Brain microvascular endothelial cell (primary cell): ENCODE results near the gene ANKRD62.

Experiments
- DNase-seq: peaks from one replicate; pipeline ENCODE4 v3.0.0-alpha.2; 2020
- H3K27ac ChIP-seq: fragments of 250-450 bp; sonication (Bioruptor Pico); 2 replicates; pipeline ENCODE4 v1.5.1; 2020; ENCODE audit warnings: mild to moderate bottlenecking, moderate library complexity
- H3K27me3 ChIP-seq: fragments of 250-450 bp; sonication (Bioruptor Pico); replicated peaks from 2 replicates; pipeline ENCODE4 v1.5.1; 2020; ENCODE audit warnings: mild to moderate bottlenecking
- H3K36me3 ChIP-seq: fragments of 250-450 bp; sonication (Bioruptor Pico); replicated peaks from 2 replicates; pipeline ENCODE4 v1.5.1; 2020; ENCODE audit warnings: mild to moderate bottlenecking
- H3K4me3 ChIP-seq: 2 replicates; pipeline ENCODE4 v1.5.1; 2011; ENCODE audit warnings: low read depth, mild to moderate bottlenecking, control low read depth, low read length, moderate library complexity
- CTCF ChIP-seq: IDR thresholded peaks from 2 replicates; pipeline ENCODE4 v1.5.1; 2011; ENCODE audit warnings: low read depth, mild to moderate bottlenecking, moderate library complexity, low read length, control low read depth, inconsistent platforms; ENCODE audit errors: missing control alignments
- in situ Hi-C: cut with HindIII; loops from 2 replicates; pipeline ENCODE4 v1.10.0; 2017; ENCODE audit warnings: low sequenced_read_pairs, low pct_ligation_motif_present

The ANKRD62 gene

GRCh38 chr18:12098374-12098773 lies 4.7 kb downstream of the ANKRD62 start:
- in situ Hi-C loops: no loop called here
- no peak for DNase-seq
- Histone ChIP-seq H3K4me3 (no peak overlapping the region), H3K27ac (no peak overlapping the region), H3K27me3 (no peaks in the 10 kb centered on the region), H3K36me3 (no peaks in the 10 kb centered on the region)
- TF ChIP-seq CTCF: no peak

GRCh38 chr18:12099160-12099559 lies 5.5 kb downstream of the ANKRD62 start:
- Histone ChIP-seq H3K36me3 (no peaks in the 10 kb centered on the region), H3K27ac (no peak overlapping the region)

GRCh38 chr18:12101266-12101665 lies 7.6 kb downstream of the ANKRD62 start:
- Histone ChIP-seq H3K36me3 (no peaks in the 10 kb centered on the region), H3K27me3 (peaks cover under 1% of the 10 kb centered on the region), H3K27ac (no peak overlapping the region), H3K4me3 (no peak overlapping the region)
- DNase-seq: no peak
- TF ChIP-seq CTCF: no peak
- in situ Hi-C loops: no loop called here

More at GRCh38 chr18:12099160-12099559, 5.5 kb downstream of the ANKRD62 start:
- DNase-seq: no peak
- in situ Hi-C loops: no loop called here
- no peak overlapping the region for H3K4me3 ChIP-seq
- no peak for TF ChIP-seq CTCF
- H3K27me3 ChIP-seq: no peaks in the 10 kb centered on the region

GRCh38 chr18:12102136-12102842 lies 8.6 kb downstream of the ANKRD62 start:
- no peaks in the 10 kb centered on the region for H3K36me3 ChIP-seq
- no peak overlapping the region for H3K27ac ChIP-seq
- H3K27me3 ChIP-seq: peaks cover 4% of the 10 kb centered on the region
- DNase-seq: no peak
- no peak for TF ChIP-seq CTCF
- no peak overlapping the region for H3K4me3 ChIP-seq
- in situ Hi-C loops: no loop called here

GRCh38 chr18:12106471-12106870 lies 12.8 kb downstream of the ANKRD62 start:
- no peak for DNase-seq
- Histone ChIP-seq H3K27ac (no peak overlapping the region), H3K4me3 (no peak overlapping the region), H3K36me3 (no peaks in the 10 kb centered on the region), H3K27me3 (peaks cover 4% of the 10 kb centered on the region)
- TF ChIP-seq CTCF: no peak
- in situ Hi-C loops: no loop called here

- no peak overlapping the region for H3K4me3 ChIP-seq
- DNase-seq: no peak
- in situ Hi-C loops: no loop called here
- H3K27ac ChIP-seq: no peak overlapping the region
- peaks cover 4% of the 10 kb centered on the region for H3K27me3 ChIP-seq
- no peak for TF ChIP-seq CTCF
- H3K36me3 ChIP-seq: no peaks in the 10 kb centered on the region
These were observed 16.2 kb downstream of the ANKRD62 start for GRCh38 chr18:12109836-12110235.
